ENCODE data around the gene ADIPOR2. TPM values are rescaled to one million over a fixed set of nuclear protein-coding genes. Genes with fewer than 3 reads are reported as not detected.

Gene ADIPOR2
- total and polyA plus RNA-seq, 10 of the 15 experiments (the other 5 are each of a cell fraction or from before 2014, with no cell fraction given) = 8.6 to 65.0 (median 38.0) TPM

DNA sequence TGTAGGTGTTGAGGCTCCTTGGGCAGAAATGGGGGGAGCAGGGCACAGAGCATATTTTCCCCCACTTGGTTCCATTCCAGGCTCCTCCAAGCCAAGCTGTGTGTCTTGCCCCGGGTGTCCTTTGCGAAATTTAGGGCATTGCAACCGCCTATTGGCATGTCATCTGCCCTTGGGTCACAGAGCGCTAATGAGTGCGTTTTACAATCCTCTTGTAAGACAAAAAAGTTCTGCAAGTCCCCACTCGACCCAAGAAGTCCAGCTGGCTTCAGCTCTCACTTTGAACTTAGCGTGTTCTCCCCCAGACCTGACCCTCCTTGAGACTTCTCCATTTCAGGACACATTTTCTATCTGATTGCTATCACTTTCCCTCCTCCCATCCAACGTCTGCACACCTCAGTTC lies 123.4 kb downstream of the ADIPOR2 start:
- no TSS peak for BruUV-seq (replicated peaks)
- WGBS (ENCODE audit: insufficient coverage, insufficient replicate concordance, low lambda C conversion rate, missing lambda C conversion rate) = 54% methylated on average over 8 of the region's 8 CpGs
- H3K27ac ChIP-seq (ENCODE audit: control insufficient read depth, insufficient read depth) = no peak overlapping the region
- CTCF ChIA-PET = interaction anchor here (0.9 kb wide), 1 partner anchor 13 kb away, joined by 3 read pairs; no protein-coding TSS in a partner anchor
- SMC1A ChIA-PET (ENCODE audit: uncharacterized antibody, unreplicated experiment) = interaction anchor here (1.5 kb wide), 1 partner anchor 115 kb away, joined by 4 read pairs; no protein-coding TSS in a partner anchor
- RAD21 ChIA-PET (ENCODE audit: unreplicated experiment) = no interaction called here
- peaks cover 0 to 2% of the 10 kb centered on the region in 2 experiments; a peak in 3 of 4 replicates for H3K27me3 ChIP-seq (replicated peaks in 1 of 2; ENCODE audit: control insufficient read depth in 2 of 2, insufficient read depth in 2 of 2, low read length in 1 of 2)
- H4K20me1 ChIP-seq (ENCODE audit: control insufficient read depth, insufficient read depth) = no peaks in the 10 kb centered on the region
- TF ChIP-seq BMI1 (IDR thresholded peaks at IDR 0.05; ENCODE audit: borderline replicate concordance) = no peak
- no peak overlapping the region for H3K9ac ChIP-seq (ENCODE audit: control insufficient read depth, insufficient read depth, low read length)
- H3K4me3 ChIP-seq = no peak overlapping the region
- ATAC-seq (no peak), FAIRE-seq (no peak), DNase-seq (ENCODE audit: low read depth, low spot score) (no peak)
- H3K9me3 ChIP-seq (replicated peaks; ENCODE audit: control insufficient read depth, insufficient read depth, low read length) = no peaks in the 10 kb centered on the region
- in situ Hi-C loops (cut with MboI) (no loop called here), intact Hi-C loops (cut with micrococcal nuclease; ENCODE audit: unreplicated experiment) (no loop called here)
- H3K4me1 ChIP-seq (ENCODE audit: control insufficient read depth, insufficient read depth, low read length) = no peaks in the 10 kb centered on the region
- POLR2A ChIA-PET = no interaction called here
- no peak overlapping the region for H2AFZ ChIP-seq (ENCODE audit: control insufficient read depth, low read depth, low read length)
- H3K4me2 ChIP-seq (ENCODE audit: control insufficient read depth, insufficient read depth) = no peak overlapping the region
- H3K36me3 ChIP-seq (ENCODE audit: control insufficient read depth in 2 of 2, insufficient read depth in 2 of 2, low read length in 1 of 2) = no peaks in the 10 kb centered on the region
- no peaks in the 10 kb centered on the region for H3K79me2 ChIP-seq (ENCODE audit: control insufficient read depth, insufficient read depth, low read length)

DNA sequence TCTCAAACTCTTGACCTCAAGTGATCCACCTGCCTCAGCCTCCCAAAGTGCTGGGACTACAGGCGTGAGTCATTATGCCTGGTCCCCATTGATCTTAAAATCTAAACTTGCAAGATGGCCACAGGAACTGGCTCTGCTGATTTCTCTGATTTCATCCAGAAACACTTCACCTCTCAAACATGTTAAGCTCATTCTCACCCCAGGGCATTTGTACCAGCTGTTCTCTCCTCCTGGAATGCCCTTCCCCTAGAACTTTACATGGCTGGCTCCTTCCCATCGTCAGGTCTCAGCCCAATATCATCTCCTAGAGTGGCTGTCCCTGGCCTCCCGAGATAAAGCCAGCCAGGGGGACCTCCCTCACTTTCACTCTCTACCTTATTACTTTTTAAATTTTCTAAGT lies 124.2 kb downstream of the ADIPOR2 start:
- no peaks in the 10 kb centered on the region for H4K20me1 ChIP-seq (ENCODE audit: control insufficient read depth, insufficient read depth)
- no peaks in the 10 kb centered on the region for H3K9me3 ChIP-seq (replicated peaks; ENCODE audit: control insufficient read depth, insufficient read depth, low read length)
- no peak overlapping the region for H3K9ac ChIP-seq (ENCODE audit: control insufficient read depth, insufficient read depth, low read length)
- H3K79me2 ChIP-seq (ENCODE audit: control insufficient read depth, insufficient read depth, low read length) = no peaks in the 10 kb centered on the region
- no peak for DNase-seq (ENCODE audit: low read depth, low spot score)
- 23% methylated on average over 3 of the region's 3 CpGs for WGBS (ENCODE audit: insufficient coverage, insufficient replicate concordance, low lambda C conversion rate, missing lambda C conversion rate)
- H3K27me3 ChIP-seq (replicated peaks in 1 of 2; ENCODE audit: control insufficient read depth in 2 of 2, insufficient read depth in 2 of 2, low read length in 1 of 2) = peaks cover 4 to 6% of the 10 kb centered on the region in 2 experiments; a peak in 3 of 4 replicates
- H3K27ac ChIP-seq (ENCODE audit: control insufficient read depth, insufficient read depth) = no peak overlapping the region
- no peak overlapping the region for H3K4me3 ChIP-seq
- RAD21 ChIA-PET (ENCODE audit: unreplicated experiment) = no interaction called here
- intact Hi-C loops (cut with micrococcal nuclease; ENCODE audit: unreplicated experiment) (no loop called here), in situ Hi-C loops (cut with MboI) (no loop called here)
- no peak overlapping the region for H2AFZ ChIP-seq (ENCODE audit: control insufficient read depth, low read depth, low read length)
- SMC1A ChIA-PET (ENCODE audit: uncharacterized antibody, unreplicated experiment) = interaction anchor here (0.7 kb wide), 1 partner anchor 162 kb away, joined by 3 read pairs; no protein-coding TSS in a partner anchor
- BruUV-seq (replicated peaks) = no TSS peak
- FAIRE-seq = no peak
- ATAC-seq = no peak
- no peak overlapping the region for H3K4me2 ChIP-seq (ENCODE audit: control insufficient read depth, insufficient read depth)
- CTCF ChIA-PET = interaction anchor here (0.8 kb wide), 1 partner anchor 124 kb away, joined by 3 read pairs; no protein-coding TSS in a partner anchor
- no peaks in the 10 kb centered on the region for H3K4me1 ChIP-seq (ENCODE audit: control insufficient read depth, insufficient read depth, low read length)
- POLR2A ChIA-PET = no interaction called here
- H3K36me3 ChIP-seq (ENCODE audit: control insufficient read depth in 2 of 2, insufficient read depth in 2 of 2, low read length in 1 of 2) = no peaks in the 10 kb centered on the region
- TF ChIP-seq, protein P1, sequence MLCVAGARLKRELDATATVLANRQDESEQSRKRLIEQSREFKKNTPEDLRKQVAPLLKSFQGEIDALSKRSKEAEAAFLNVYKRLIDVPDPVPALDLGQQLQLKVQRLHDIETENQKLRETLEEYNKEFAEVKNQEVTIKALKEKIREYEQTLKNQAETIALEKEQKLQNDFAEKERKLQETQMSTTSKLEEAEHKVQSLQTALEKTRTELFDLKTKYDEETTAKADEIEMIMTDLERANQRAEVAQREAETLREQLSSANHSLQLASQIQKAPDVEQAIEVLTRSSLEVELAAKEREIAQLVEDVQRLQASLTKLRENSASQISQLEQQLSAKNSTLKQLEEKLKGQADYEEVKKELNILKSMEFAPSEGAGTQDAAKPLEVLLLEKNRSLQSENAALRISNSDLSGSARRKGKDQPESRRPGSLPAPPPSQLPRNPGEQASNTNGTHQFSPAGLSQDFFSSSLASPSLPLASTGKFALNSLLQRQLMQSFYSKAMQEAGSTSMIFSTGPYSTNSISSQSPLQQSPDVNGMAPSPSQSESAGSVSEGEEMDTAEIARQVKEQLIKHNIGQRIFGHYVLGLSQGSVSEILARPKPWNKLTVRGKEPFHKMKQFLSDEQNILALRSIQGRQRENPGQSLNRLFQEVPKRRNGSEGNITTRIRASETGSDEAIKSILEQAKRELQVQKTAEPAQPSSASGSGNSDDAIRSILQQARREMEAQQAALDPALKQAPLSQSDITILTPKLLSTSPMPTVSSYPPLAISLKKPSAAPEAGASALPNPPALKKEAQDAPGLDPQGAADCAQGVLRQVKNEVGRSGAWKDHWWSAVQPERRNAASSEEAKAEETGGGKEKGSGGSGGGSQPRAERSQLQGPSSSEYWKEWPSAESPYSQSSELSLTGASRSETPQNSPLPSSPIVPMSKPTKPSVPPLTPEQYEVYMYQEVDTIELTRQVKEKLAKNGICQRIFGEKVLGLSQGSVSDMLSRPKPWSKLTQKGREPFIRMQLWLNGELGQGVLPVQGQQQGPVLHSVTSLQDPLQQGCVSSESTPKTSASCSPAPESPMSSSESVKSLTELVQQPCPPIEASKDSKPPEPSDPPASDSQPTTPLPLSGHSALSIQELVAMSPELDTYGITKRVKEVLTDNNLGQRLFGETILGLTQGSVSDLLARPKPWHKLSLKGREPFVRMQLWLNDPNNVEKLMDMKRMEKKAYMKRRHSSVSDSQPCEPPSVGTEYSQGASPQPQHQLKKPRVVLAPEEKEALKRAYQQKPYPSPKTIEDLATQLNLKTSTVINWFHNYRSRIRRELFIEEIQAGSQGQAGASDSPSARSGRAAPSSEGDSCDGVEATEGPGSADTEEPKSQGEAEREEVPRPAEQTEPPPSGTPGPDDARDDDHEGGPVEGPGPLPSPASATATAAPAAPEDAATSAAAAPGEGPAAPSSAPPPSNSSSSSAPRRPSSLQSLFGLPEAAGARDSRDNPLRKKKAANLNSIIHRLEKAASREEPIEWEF (IDR thresholded peaks at IDR 0.05; ENCODE audit: insufficient replicate concordance, low read depth, low read length) = no peak
- TF ChIP-seq SREBF2 (IDR thresholded peaks at IDR 0.05; ENCODE audit: low read length) (no peak), IKZF1 (conservative IDR thresholded peaks at IDR 0.05) (no peak), BCL11A (IDR thresholded peaks at IDR 0.05; ENCODE audit: low read depth, low read length) (no peak), ESRRA (IDR thresholded peaks at IDR 0.05; ENCODE audit: low read length) (no peak), CHD2 (IDR thresholded peaks at IDR 0.05; ENCODE audit: borderline replicate concordance, low read depth, low read length) (no peak), CBFB (IDR thresholded peaks at IDR 0.05; ENCODE audit: low read depth) (no peak), SMAD5 (IDR thresholded peaks at IDR 0.05; ENCODE audit: low read depth) (no peak)
- TF ChIP-seq, protein P2, sequence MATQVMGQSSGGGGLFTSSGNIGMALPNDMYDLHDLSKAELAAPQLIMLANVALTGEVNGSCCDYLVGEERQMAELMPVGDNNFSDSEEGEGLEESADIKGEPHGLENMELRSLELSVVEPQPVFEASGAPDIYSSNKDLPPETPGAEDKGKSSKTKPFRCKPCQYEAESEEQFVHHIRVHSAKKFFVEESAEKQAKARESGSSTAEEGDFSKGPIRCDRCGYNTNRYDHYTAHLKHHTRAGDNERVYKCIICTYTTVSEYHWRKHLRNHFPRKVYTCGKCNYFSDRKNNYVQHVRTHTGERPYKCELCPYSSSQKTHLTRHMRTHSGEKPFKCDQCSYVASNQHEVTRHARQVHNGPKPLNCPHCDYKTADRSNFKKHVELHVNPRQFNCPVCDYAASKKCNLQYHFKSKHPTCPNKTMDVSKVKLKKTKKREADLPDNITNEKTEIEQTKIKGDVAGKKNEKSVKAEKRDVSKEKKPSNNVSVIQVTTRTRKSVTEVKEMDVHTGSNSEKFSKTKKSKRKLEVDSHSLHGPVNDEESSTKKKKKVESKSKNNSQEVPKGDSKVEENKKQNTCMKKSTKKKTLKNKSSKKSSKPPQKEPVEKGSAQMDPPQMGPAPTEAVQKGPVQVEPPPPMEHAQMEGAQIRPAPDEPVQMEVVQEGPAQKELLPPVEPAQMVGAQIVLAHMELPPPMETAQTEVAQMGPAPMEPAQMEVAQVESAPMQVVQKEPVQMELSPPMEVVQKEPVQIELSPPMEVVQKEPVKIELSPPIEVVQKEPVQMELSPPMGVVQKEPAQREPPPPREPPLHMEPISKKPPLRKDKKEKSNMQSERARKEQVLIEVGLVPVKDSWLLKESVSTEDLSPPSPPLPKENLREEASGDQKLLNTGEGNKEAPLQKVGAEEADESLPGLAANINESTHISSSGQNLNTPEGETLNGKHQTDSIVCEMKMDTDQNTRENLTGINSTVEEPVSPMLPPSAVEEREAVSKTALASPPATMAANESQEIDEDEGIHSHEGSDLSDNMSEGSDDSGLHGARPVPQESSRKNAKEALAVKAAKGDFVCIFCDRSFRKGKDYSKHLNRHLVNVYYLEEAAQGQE (IDR thresholded peaks at IDR 0.05; ENCODE audit: low read depth, low read length) = no peak

Data from GM12878 (cell line).